HG02623 (cell line): Measurements from ENCODE around the gene VSTM4.

Source experiments
- ATAC-seq: cut with Tn5 transposase; IDR thresholded peaks from one replicate; pipeline ENCODE4 v1.9.1; 2021; ENCODE audit warnings: moderate library complexity; ENCODE audit not compliant: unreplicated experiment

Gene VSTM4

GRCh38 chr10:48974510-48975156, 140.7 kb downstream of the VSTM4 start:
- no peak for ATAC-seq

- no peak for ATAC-seq
Measured at GRCh38 chr10:48973065-48973464, 142.3 kb downstream of the VSTM4 start.

GRCh38 chr10:48970654-48971053, 144.7 kb downstream of the VSTM4 start:
- no peak for ATAC-seq

- ATAC-seq = no peak
Measured at GRCh38 chr10:48970046-48970445, 145.3 kb downstream of the VSTM4 start.

- ATAC-seq = no peak
Measured at GRCh38 chr10:48968036-48968435, 147.3 kb downstream of the VSTM4 start.

- no peak for ATAC-seq
Measured at GRCh38 chr10:48965460-48965859, 149.9 kb downstream of the VSTM4 start.
